ENCODE results near the gene MFSD2A.
"Not testable (repeated sequence)": the region's sequence is repeated elsewhere in the genome, so short reads cannot be mapped to it uniquely, and the experiment has no call there.

MFSD2A gene

GRCh38 chr1:39954870-39955546 lies at the start of gene MFSD2A:
Gene MFSD2A (plus strand): TSS chr1:39955145. CDS start chr1:39955293, 148 bp downstream.
- DNase-seq (ENCODE audit: low spot score) = peak; percentile 86

GRCh38 chr1:39905172-39905571 lies 49.8 kb upstream of the MFSD2A start:
- DNase-seq (ENCODE audit: low spot score) = no peak

GRCh38 chr1:39907528-39908453 lies 47.2 kb upstream of the MFSD2A start:
- DNase-seq (ENCODE audit: low spot score) = no peak

DNA sequence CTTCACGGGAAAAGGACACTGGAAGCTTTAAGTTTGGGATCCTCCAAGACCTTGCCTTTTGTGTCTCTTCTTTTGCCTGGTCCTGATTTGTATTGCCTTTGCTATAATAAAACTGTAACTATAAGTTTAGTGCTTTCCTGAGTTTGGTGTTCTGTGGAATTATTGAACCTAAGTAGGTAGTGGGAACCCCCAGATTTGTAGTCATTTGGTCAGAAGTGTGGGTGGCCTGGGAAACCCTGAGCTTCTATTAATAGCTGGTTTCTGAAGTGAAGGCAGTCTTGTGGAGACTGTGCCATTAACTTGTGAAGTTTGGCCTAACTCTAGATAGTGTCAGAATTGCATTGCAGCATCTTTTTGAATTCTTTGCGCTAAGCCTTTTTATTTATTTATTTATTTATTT lies 46.4 kb upstream of the MFSD2A start:
- DNase-seq (ENCODE audit: low spot score) = no peak

DNA sequence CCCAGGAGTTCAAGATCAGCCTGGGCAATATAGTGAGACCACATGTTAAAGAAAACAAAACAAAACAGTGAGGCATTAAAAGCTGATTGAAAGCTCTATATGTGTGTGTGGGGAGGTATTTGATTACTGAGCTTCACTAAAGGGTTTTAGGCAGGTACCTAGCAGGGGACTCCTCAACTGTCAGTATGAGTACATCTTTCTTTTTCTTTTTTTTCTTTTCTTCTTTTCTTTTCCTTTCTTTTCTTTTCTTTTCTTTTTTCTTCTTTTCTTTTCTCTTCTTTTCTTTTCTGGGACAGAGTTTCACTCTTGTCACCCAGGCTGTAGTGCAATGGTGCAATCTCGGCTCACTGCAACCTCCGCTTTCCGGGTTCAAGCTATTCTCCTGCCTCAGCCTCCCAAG lies 44.7 kb upstream of the MFSD2A start:
- DNase-seq (ENCODE audit: low spot score) = no peak

DNA sequence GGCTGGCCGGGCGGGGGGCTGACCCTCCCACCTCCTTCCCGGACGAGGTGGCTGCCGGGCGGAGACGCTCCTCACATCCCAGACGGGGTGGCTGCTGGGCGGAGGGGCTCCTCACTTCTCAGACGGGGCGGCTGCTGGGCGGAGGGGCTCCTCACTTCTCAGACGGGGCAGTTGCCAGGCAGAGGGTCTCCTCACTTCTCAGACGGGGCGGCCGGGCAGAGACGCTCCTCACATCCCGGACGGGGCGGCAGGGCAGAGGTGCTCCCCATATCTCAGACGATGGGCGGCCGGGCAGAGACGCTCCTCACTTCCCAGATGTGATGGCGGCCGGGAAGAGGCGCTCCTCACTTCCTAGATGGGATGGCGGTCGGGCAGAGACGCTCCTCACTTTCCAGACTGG lies 41.8 kb upstream of the MFSD2A start:
- not testable (repeated sequence) for DNase-seq (ENCODE audit: low spot score)

DNA sequence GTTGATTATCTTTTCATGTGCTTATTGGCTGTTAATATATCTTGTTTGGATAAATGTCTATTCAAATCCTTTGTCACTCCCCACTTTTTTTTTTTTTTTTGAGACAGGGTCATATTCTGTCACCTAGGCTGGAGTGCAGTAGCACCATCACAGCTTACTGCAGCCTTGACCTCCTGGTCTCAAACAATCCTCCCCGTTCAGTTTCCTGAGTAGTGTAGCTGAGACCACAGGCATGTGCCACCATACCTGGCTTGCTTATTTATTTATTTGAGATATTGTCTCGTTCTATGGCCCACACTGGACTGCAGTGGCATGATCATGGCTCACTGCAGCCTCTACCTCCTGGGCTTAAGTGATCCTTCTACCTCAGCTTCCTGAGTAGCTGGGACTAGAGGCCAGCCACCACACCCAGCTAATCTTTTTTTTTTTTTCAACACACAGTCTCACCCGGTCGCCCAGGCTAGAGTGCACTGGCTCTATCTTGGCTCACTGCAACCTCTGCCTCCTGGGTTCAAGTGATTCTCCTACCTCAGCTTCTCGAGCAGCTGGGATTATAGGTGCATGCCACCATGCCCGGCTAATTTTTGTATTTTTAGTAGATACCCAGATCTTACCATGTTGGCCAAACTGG lies 39.3 kb upstream of the MFSD2A start:
- DNase-seq (ENCODE audit: low spot score) = peak; percentile 20

- DNase-seq (ENCODE audit: low spot score) = no peak
Measured at GRCh38 chr1:39917825-39918224, 37.1 kb upstream of the MFSD2A start.

GRCh38 chr1:39919545-39919944 lies 35.4 kb upstream of the MFSD2A start:
- DNase-seq (ENCODE audit: low spot score) = peak; percentile 72

GRCh38 chr1:39922251-39922688 lies 32.7 kb upstream of the MFSD2A start:
- DNase-seq (ENCODE audit: low spot score) = no peak

DNA sequence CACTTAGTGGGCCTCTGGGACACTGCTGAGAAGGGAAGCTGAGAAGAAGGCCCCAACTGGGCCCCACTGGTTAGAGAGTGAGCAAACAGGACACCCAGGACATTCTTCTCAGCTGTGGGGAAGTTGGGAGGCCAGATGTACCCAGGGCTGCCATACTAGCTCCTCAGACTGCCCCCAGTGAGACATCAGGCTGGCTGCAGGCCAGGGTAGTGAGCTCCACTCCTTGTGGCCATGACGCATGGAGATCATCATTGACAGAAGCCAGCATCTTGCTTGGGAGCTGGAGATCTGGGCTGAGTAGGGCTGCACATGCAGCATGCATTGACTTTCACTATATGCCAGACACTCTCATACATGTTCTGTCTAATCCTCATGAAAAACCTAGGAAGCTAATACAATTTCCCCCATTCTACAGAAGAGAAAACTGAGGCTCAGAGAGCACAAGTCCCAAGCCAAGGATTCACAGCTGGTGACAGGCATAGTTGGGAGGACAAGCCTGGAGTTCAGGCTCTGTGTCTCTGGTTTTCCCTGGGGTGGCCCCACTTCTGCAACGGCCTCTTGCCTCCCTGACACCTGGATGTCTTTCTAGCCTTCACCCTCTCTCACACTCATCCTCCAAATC lies 29.1 kb upstream of the MFSD2A start:
- no peak for DNase-seq (ENCODE audit: low spot score)

- no peak for DNase-seq (ENCODE audit: low spot score)
Measured at GRCh38 chr1:39926343-39926793, 28.6 kb upstream of the MFSD2A start.

- no peak for DNase-seq (ENCODE audit: low spot score)
Measured at GRCh38 chr1:39926820-39927219, 28.1 kb upstream of the MFSD2A start.

GRCh38 chr1:39927538-39927937 lies 27.4 kb upstream of the MFSD2A start:
- DNase-seq (ENCODE audit: low spot score) = no peak

- no peak for DNase-seq (ENCODE audit: low spot score)
Measured at GRCh38 chr1:39928809-39929587, 25.9 kb upstream of the MFSD2A start.

DNA sequence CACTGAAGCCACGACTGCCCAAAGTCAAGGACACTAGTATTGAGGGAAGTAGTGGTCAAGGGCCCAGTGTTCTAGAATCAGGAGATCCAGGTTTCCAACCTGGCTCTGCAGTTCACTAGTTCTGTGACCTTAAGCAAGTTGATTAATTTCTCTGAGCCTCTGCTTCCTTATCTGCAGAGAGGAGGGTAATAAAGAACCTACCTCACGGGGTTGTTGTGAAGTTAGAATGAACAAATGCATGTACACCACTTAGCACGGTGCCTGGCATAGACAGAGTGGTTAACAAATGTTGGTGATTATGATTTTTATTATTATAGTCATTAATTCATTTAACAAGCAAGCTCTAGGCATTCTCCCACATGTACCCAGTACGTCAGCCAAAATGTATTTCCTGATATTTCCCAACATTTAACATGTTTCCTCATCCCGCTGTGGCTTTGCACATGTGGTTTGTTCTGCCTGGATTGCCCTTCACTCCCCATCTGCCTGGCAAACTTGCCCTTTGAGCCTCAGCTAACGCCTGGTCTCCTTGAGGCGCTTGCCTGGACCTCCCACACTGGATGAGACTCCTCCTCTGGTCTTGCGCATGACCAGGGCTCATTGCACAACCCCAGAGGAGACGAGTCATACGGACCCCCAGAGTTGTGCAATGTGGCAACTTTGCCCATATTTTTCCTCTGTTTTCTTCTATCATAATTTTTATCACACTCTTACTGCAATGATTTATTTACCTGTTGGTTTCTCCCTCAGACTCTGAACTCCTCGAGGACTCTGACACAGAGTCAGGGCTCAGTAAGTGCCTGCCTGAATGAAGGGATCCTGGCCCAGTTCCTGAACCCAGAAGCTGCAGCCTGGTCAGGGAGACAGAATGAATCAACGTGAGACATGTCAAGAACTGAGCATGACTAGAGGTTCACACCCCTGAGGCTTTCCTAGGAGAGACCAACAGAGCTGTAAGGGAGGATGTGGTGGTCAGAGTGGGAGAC lies 20.7 kb upstream of the MFSD2A start:
- DNase-seq (ENCODE audit: low spot score) = no peak

DNA sequence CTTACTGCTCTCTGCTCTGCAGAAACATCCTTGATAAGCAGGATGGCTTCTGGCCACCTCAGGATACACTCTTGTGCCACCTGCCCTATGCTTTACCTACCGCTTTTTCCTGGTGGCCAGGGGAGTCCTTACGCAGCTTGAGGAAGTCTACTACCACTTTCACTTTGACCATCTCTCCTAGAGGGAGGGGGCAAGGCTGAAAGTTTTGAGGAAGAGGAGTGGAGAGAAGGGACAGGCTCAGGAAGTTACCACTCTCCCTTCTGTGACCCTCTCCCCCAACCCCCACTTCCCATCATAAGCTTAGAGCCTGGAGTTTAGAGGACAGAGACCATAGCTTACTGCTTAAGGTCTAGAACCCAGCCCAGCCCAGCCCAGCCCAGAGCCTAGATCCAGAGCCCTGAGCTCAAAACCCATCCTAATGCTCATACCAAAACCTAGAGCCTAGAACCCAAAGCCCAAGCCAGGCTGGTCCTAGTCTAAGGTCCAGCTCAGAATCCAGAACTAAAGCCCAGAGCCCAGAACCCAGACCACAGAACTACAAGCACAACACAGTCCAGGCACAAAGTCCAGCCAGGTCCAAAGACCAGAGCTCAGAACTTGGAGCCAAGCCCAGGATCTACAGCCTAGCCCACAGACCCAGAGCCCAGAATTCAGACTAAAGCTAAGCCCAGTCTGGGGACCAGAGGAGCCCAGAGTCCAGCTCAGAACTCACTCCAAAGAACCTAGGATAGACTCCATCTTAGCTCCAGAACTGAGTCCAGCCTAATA lies 18.0 kb upstream of the MFSD2A start:
- no peak for DNase-seq (ENCODE audit: low spot score)

- DNase-seq (ENCODE audit: low spot score) = no peak
Measured at GRCh38 chr1:39938856-39939255, 16.1 kb upstream of the MFSD2A start.

DNA sequence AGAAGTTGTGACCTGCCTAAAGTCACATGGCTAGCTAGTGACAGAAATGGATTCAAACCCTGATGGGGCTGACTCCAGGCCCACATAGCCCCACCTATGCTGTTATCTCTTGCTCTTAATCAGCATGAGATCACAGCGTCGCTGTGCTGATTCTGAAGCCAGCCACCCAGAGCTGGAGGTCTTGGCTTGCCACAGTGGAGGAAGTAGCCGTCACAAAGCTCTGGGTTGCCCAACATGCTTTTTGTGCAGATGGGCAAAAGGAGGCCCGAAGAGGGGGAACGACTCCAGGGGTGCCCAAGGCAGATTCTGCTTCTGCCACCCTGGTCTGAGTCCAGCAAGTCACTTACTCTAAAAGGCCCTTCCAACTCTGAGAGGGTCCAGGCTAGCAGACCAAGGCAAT lies 14.7 kb upstream of the MFSD2A start:
- no peak for DNase-seq (ENCODE audit: low spot score)

All from SW480 (cell line).